HG03175 (cell line): ENCODE data around the gene IL18.
"Not testable (repeated sequence)": the region's sequence is repeated elsewhere in the genome, so short reads cannot be mapped to it uniquely, and the experiment has no call there.

Source experiments
- ATAC-seq: cut with Tn5 transposase; IDR thresholded peaks from one replicate; pipeline ENCODE4 v1.9.1; 2021; ENCODE audit warnings: mild to moderate bottlenecking, moderate library complexity; ENCODE audit not compliant: unreplicated experiment

Gene IL18

DNA sequence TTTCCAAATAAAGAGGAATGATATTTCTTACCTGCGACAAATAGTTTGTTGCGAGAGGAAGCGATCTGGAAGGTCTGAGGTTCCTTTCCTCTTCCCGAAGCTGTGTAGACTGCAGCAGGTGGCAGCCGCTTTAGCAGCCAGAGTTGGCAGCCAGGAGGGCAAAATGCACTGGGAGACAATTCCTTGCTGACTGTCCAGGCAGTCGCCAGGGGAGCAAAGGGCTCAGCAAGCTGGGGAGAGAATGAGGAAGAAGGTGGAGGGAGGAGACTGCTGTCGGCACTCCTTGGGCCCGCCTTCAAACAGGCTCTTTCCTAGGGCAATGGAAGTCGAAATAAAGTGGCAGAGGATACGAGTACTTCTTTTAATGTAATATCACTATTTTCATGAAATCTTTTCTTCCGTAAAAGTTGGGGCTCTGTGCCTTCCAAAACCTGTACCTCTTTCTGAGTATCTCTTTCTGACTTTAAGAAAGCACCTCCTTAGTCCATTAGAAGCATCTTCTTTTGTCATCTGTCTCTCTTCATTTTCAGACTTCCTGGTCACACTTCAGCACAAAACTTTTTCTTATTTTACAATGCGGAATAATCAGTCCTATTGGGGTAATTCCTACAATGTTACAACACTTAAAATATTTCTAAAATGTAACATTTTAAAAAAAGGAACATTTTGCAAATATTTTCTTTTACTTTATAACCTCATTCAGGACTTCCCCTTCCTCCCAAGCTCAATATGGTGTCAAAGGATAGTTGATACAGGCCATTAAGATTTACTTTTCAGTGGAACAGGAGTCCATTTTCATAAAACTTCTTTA is at the start of gene IL18:
TSS of gene IL18 (minus strand) at position 220 of the 811 bp plus-strand sequence. CDS start 9,041 bp downstream, outside the sequence.
- no peak for ATAC-seq

DNA sequence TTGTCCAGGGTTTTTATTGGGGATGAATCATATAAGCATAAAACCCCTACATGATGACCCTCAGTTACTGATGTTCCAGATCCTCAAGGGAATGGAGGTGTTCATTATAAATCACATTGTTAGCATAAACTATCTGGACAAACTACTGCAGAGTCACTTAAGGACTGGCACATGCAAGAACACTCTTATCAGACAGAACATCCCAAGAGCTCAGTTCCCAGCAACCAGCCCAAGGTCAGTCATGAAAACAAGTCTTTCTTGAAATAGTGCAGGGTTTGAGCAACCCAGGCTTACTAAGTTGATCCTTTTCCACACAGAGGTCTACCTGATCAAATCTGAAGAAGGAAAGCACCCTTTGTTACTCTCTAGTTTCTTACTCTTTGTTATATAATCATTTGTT is 48.8 kb upstream of the IL18 start:
- ATAC-seq, result no peak

DNA sequence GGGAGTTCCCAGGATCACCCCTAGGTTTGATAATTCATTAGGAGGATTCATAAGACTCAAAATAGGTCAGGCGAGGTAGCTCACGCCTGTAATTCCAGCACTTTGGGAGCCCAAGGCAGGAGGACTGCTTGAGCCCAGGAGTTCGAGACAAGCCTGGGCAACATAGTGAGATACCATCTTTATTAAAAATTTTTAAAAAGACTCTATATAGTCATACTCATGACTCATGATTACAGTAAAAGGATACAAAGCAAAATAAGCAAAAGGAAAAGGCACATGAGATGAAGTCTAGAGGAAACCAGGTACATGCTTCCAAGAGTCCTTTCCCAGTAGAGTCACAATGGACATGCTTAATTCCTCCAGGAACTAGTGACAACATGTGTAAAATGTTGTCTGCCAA is 48.4 kb upstream of the IL18 start:
- ATAC-seq, result no peak

DNA sequence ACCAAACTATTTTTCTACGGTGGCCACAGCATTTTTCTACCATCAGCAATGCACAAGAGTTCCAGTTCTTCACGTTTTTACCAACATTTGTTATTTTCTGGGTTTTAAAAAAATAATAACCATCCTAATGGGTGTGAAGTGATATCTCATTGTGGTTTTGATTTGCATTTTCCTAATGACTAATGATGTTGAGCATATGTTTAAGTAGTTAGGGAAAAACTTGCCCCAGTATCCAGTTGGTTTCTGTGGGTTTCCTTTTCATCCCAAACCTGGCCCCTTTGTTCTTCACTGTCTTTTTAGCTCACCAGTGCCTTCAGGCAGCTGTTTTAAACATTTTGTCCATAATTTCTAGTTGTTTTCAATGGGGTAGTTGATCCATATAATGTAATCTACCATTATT is 47.6 kb upstream of the IL18 start:
- no peak for ATAC-seq

DNA sequence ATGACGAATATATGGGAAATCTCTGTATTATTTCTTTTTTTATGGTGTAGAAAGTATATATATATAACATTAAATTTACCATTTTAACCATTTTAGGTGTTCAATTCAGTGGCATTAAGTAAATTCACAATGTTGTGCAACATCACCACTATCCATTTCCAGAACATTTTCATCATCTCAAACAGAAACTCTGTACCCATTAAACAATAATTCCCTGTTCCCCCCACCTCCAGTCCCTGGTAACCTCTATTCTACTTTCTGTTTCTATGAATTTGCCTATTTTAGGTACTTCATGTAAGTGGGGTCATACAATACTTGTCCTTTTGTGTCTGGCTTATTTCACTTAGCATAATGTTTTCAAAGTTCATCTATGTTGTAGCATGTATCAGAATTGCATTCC is 47.0 kb upstream of the IL18 start:
- no peak for ATAC-seq

DNA sequence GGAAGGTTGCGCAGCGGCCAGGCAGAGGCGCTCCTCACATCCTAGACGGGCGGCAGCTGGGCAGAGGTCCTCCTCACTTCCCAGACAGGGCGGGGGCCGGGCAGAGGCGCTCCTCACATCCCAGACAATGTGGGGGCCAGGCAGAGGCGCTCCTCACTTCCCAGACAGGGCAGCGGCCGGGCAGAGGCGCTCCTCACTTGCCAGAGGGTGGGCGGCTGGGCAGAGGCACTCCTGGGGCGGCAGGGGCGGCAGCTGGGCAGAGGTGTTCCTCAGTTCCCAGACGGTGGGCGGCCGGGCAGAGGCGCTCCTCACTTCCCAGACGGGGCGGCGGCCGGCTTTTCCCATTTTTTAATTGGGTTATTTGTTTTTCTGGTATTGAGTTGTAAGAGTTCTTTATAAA is 42.2 kb upstream of the IL18 start:
- ATAC-seq, result no peak

DNA sequence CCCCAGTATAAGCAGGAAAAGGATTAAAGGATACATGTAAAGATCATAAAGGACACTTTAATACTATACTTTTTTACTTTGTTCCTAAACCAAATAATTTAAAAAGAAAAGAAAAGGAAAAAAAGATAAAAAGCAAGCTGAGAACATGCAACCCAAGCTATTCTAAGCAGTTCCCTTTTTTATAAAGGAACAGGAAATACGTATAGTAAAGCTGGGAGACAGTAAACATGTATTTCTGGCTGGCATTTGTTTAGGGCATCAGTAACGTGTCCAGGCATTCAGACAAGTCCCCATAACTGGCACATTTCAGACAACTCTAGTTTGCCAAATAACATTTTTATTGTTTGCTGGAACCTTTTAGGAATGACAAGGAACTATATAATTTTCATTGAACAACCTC is 36.4 kb upstream of the IL18 start:
- no peak for ATAC-seq

DNA sequence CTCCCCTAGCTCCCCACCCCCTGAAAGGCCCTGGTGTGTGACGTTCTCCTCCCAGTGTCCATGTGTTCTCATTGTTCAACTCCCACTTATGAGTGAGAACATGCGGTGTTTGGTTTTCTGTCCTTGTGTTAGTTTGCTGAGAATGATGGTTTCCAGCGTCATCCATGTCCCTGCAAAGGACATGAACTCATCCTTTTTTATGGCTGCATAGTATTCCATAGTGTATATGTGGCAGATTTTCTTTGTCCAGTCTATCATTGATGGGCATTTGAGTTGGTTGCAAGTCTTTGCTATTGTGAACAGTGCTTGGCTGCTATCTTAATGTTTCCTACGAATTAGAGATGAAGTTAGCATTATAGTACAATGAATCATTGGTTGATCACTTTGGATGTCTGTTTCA is 35.2 kb upstream of the IL18 start:
- ATAC-seq, result not testable (repeated sequence)

DNA sequence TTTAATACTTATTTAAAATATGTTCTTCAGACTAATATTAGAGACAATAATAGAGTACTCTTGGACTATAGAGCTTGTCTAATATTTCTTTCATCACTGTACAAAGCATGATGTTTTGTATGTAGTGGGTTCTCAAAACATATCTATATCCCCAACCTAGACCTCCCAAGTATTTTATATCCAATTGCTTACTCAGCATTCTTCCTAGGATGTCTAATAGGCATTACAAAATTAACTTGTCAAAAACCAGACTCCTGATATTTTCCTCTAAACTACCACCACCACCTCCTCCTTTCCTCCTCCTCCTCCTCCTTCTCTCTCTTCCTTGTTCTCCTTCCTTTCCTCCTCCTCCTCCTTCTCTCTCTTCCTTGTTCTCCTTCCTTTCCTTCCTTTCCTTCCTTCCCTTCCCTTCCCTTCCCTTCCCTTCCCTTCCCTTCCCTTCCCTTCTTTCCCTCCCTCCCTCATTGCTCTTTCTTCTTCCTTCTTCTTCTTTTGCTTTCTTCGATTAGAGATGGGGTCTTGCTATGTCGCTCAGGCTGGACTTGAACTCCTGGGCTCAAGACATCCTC is 32.7 kb upstream of the IL18 start:
- ATAC-seq, result no peak

DNA sequence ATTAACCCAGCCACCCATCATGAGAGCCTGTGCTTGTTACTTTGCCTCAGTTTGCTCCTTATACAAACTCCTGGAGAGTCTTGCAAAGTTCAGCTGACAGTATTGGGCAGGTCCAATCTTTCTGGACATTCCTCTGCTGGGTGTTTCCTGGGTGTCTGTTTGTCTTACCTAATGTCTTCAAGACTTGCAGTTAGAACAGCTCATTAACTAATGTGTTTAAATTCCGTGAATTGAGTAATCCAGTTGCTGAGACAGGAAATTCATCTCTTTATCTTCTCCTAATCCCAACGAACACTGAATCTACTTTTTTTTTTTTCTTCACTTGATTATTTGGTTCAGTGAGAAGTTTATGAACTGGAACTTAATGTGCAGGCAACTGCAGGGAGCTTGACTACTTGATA is 32.1 kb upstream of the IL18 start:
- no peak for ATAC-seq

DNA sequence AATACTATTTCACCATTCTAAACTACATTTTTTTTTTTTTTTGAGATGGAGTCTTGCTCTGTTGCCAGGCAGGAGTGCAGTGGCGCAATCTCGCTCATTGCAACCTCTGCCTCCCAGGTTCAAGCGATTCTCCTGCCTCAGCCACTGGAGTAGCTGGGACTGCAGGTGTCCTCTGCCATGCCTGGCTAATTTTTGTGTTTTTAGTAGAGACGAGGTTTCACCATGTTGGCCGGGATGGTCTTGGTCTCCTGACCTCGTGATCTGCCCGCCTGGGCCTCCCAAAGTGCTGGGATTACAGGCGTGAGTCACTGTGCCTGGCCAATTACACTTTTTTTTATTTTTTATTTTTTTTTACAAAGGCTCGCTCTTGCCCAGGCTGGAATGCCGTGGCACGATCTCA is 31.2 kb upstream of the IL18 start:
- not testable (repeated sequence) for ATAC-seq

DNA sequence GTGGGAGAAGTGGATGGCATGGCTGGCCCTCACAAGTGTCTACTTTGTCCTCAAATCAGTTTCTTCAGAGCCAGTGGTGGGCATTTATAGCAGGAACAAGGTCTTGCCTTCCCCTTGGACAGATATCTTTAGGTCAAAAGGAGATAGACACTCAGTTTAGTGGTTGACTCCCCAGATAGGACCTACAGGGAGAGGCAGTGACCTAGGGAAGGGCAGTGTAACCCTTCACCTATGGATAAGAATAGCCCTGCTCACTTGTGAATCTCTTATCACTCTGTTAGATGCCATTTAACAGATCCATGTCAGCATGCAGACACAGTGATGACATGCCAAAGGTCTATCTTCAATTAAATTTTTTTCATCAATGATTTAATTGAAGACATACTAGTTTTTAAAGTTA is 22.4 kb upstream of the IL18 start:
- ATAC-seq, result no peak

DNA sequence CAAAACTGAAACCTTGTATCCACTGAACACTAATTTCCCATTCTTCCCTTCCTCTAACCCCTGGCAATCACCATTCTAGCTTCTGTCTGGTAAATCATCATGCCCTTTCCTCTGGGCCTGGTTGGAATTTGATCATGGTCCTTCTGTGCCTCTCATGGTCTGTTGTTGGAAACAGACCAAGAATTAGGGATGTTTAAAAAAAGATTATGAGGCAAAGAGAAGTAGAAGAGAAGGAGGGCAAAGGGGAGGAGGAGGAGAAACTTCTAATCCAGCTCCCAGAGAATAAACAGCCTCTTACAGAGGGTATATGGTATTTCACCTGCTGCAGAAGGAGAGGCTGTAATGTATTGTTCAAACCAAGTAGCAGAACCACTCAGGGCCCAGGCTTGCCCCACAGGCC is 22.0 kb upstream of the IL18 start:
- no peak for ATAC-seq

DNA sequence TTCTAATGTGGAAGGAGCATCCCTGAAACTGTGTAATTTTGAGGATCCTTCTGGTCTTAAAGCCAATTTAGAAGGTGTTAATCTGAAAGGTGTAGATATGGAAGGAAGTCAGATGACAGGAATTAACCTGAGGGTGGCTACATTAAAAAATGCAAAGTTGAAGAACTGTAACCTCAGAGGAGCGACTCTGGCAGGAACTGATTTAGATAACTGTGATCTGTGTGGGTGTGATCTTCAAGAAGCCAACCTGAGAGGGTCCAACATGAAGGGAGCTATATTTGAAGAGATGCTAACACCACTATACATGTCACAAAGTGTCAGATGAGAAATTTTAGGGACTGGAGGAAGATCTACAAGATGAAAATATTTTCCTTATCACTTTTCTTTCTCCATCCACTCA is 19.0 kb upstream of the IL18 start:
- no peak for ATAC-seq

DNA sequence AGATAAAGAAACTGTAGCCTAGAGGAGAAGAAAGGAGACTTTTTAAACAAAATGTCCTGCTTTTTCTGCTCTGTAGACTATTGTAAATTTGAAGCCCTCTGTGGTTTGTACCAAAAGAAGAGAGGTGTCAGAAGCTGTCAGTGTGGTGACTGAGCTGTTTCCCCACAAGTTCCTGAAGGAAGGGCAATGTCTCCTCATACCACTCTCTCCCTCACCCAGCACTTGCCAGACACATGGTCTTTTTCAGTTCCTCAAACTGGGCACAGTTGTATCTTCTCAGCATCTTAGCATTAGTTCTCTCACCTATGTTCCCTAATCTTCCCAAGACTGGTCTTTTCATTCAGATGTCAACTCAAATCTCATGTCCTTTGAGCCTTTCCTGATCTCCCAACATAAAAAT is 15.7 kb upstream of the IL18 start:
- peak; percentile 61 for ATAC-seq

DNA sequence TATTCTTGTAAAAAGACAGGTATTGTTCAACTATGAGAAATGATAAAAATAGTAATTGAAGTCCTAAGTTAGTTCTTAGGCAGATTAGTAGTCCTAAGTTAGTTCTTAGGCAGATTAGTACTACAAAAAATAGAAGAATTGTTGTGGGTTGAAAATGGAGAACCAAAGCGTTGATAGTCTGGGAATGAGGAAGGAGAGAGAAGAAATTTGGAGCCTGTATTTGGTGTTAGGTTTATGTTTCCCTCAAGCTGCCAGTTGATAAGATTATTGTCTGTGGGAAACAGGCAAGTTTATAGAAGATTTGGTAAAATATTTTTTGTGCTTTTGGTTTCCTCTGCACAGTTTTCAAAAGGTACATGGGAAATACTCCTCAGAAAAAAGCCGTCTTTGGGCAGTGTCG is 15.0 kb upstream of the IL18 start:
- no peak for ATAC-seq

DNA sequence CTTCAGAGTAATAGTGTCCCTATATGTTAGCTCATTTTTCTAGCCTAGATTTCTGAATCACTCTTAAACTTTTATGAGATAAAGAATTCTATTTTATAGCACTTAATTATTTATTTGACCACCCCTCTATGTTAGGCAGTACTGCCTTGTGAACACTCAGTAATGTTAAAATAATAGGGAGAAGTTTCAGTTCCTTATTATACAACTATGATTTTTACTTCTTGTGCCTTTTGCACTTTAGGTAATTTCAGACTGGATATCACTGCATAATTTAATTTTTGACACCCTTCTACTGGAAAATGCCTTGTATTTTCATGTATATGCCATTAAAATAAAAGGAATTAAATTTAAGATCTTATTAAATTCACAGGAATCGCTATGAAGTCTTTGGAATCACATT is 14.5 kb upstream of the IL18 start:
- no peak for ATAC-seq

DNA sequence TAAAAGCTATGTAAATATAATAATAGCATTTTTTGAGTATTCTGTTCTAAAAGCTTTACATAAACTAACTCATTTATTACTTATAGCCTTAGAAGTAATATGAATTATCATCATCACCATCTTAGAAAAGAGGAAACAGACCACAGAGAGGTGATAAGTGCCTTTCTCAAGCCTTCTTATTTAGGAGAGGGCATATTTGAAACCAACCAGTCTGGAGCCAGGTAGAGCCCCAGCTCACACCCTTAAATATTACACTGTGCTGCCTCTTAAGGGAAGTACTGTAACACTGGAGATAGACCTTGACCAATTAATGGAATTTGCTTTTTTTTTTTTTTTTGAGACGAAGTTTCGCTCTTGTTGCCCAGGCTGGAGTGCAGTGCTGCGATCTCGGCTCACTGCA is 13.7 kb upstream of the IL18 start:
- no peak for ATAC-seq

DNA sequence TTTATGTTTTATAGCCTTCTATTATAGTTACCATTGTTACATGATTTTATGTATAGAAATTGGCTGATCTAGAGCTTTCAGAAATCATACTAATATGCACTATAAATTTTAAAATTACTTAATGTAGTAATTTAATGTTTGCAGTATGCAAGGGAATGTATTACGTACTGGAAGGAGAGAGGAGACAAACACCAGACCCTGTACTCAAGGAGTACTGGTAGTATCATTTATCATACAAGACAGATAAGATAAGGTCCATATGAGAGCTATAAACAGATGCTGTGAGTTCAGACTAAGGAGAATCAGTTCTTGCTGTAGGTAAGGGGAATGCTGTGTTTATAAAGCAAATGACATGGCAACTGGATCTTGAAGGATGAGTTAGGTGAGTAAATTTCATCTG is 12.2 kb upstream of the IL18 start:
- no peak for ATAC-seq

DNA sequence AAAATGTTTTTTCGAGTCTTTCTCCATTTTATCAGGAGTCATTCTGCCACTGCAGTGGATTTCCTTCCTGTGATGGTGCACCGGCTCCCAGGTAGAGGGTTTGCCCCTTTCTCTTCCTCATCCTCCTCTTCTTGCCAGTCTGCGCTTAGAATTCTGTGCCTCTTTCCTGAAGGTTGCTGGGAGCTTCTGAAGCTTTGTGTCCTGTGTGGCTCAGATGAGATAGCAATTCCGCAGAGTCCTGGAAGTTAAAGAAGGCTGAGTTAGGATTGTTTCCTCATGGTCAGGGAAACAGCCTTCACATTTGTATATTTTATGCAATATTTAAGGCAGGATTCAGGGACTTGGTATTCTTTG is 11.7 kb upstream of the IL18 start:
- no peak for ATAC-seq

DNA sequence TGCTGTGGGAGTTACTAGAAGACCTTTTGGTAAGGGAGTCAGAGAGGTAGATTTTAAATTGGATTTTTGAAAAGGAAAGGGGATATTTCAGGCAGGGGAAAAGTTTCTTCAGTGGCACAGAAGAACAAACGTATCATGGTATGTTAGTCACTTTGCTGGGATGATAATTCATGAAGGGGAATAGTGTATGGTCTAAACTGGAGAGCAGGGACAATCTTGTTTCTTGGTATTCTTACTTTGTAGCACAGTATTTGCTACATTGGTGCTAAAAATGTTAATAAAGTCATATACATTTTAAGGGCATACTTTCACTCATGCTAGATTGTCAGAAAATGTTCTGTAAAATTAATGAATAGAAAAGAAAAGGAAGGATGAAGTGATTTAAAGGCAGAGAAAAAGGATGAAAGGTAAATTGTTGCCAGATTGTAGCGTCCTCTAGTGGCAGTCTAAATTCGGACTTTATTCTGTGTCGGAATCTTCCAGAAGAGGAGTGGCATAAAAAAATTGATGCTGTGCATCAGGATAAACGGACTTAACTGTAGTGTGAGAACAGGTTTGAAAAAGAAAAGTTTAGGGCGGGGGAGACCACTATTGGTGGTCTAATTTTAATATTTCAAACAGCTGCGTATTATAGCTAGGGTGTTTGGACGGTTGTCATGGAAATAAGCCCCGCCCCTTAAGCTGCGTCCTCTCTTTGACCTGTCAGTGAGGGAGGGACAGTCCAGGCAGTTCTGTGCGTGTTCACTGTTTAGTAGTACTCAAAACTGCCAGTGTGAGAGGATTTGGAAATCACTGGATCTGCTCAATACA is 11.1 kb upstream of the IL18 start, which contains the start of gene BCO2:
TSS of gene BCO2 (plus strand) at position 724 of the 810 bp plus-strand sequence. CDS start 90 bp downstream, outside the sequence.
- peak; percentile 69 for ATAC-seq

DNA sequence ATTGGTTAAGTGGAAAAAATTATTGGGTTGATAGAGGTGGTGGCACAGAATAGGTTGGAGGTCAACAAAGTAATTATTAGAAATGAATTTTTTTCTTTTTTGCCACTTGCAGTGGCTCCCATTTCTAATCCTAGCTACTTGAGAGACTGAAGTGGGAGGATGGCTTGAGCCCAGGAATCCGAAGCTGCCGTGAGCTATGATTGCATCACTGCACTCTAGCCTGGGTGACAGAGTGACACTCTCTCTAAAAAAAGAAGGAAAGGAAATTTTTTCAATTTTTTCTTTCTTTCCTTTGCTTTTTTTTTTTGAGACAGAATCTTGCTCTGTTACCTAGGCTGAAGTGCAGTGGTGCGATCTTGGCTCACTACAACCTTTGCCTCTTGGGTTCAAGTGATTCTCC is 9.3 kb upstream of the IL18 start:
- ATAC-seq, result no peak
